Measurements from ENCODE around the gene ANO2. TPM values are rescaled to one million over a fixed set of nuclear protein-coding genes. Genes with fewer than 3 reads are reported as not detected.

The ANO2 gene
- total and polyA plus RNA-seq, 5 donors from 2014 or later: 0.10 TPM; not detected in 4

- H3K27me3 ChIP-seq (ENCODE audit: control insufficient read depth, insufficient read depth, low read length): peaks cover 3% of the 10 kb centered on the region
- Mint-ChIP-seq H3K4me3 (no peak overlapping the region), H3K27me3 (peaks cover 9% of the 10 kb centered on the region), H3K4me1 (peaks cover 0 to 5% (median 1%) of the 10 kb centered on the region in 4 donors), H3K9me3 (no peaks in the 10 kb centered on the region), H3K36me3 (no peaks in the 10 kb centered on the region), H3K27ac (no peak overlapping the region)
- H3K27ac ChIP-seq (ENCODE audit: insufficient read depth, low read length, poor library complexity, severe bottlenecking): no peak overlapping the region
- no peaks in the 10 kb centered on the region for H3K36me3 ChIP-seq (ENCODE audit: control insufficient read depth, insufficient read depth, low read length)
- H3K9me3 ChIP-seq (ENCODE audit: control insufficient read depth in 2 of 2, low read length in 2 of 2): no peaks in the 10 kb centered on the region
- H3K4me3 ChIP-seq (ENCODE audit: low read depth, low read length): no peak overlapping the region
- no peaks in the 10 kb centered on the region for H3K4me1 ChIP-seq (ENCODE audit: control insufficient read depth, insufficient read depth, low read length, poor library complexity, severe bottlenecking)
- ATAC-seq (ENCODE audit: low read depth in 2 of 2) (no peak), DNase-seq (no peak)
Measured at GRCh38 chr12:5963515-5963914, 18.5 kb upstream of the ANO2 start.

GRCh38 chr12:5960783-5961182 is 15.7 kb upstream of the ANO2 start:
- Mint-ChIP-seq H3K4me3 (no peak overlapping the region), H3K4me1 (peaks cover 0 to 5% (median 1%) of the 10 kb centered on the region in 4 donors), H3K36me3 (no peaks in the 10 kb centered on the region), H3K27me3 (peaks cover 16% of the 10 kb centered on the region), H3K9me3 (no peaks in the 10 kb centered on the region), H3K27ac (no peak overlapping the region)
- ATAC-seq (ENCODE audit: low read depth in 2 of 2) (no peak), DNase-seq (no peak)
- Histone ChIP-seq H3K4me3 (ENCODE audit: low read depth, low read length) (no peak overlapping the region), H3K27ac (ENCODE audit: insufficient read depth, low read length, poor library complexity, severe bottlenecking) (no peak overlapping the region), H3K27me3 (ENCODE audit: control insufficient read depth, insufficient read depth, low read length) (peaks cover 3% of the 10 kb centered on the region), H3K9me3 (ENCODE audit: control insufficient read depth in 2 of 2, low read length in 2 of 2) (no peaks in the 10 kb centered on the region), H3K4me1 (ENCODE audit: control insufficient read depth, insufficient read depth, low read length, poor library complexity, severe bottlenecking) (no peaks in the 10 kb centered on the region), H3K36me3 (ENCODE audit: control insufficient read depth, insufficient read depth, low read length) (no peaks in the 10 kb centered on the region)

- no peaks in the 10 kb centered on the region for H3K4me1 ChIP-seq (ENCODE audit: control insufficient read depth, insufficient read depth, low read length, poor library complexity, severe bottlenecking)
- H3K4me1 Mint-ChIP-seq: no peaks in the 10 kb centered on the region
- H3K36me3 ChIP-seq (ENCODE audit: control insufficient read depth, insufficient read depth, low read length): no peaks in the 10 kb centered on the region
- no peak overlapping the region for H3K27ac ChIP-seq (ENCODE audit: insufficient read depth, low read length, poor library complexity, severe bottlenecking)
- H3K9me3 ChIP-seq (ENCODE audit: control insufficient read depth in 2 of 2, low read length in 2 of 2): no peaks in the 10 kb centered on the region
- H3K9me3 Mint-ChIP-seq: peaks cover 0 to 6% (median 0%) of the 10 kb centered on the region in 7 donors
- peaks cover 8% of the 10 kb centered on the region for H3K27me3 ChIP-seq (ENCODE audit: control insufficient read depth, insufficient read depth, low read length)
- H3K27me3 Mint-ChIP-seq: peaks cover 36% of the 10 kb centered on the region
- H3K36me3 Mint-ChIP-seq: no peaks in the 10 kb centered on the region
- H3K27ac Mint-ChIP-seq: no peak overlapping the region
- no peak overlapping the region for H3K4me3 ChIP-seq (ENCODE audit: low read depth, low read length)
- no peak overlapping the region for H3K4me3 Mint-ChIP-seq
- no peak for DNase-seq
- ATAC-seq (ENCODE audit: low read depth in 2 of 2): no peak
Measured at GRCh38 chr12:5956987-5957386, 11.9 kb upstream of the ANO2 start.

DNA sequence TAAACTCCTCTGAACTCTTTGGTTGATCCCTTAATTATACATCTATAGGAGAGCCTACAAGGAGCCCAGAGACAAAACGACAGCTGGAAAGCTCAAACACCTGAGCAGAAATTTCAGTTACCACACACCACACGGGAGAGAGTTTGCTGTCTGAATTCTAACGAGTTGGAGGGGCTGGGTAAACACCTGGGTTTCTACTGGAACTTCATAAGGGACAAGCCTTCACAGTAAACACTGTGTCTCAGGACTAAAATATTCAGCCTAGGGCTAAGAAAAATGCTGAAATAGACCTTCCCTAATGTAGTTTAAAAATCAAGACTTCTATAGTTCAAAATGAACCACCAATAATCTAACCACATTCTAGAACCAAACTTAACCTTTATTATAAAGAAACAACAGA is 9.6 kb upstream of the ANO2 start:
- Histone ChIP-seq H3K4me1 (ENCODE audit: control insufficient read depth, insufficient read depth, low read length, poor library complexity, severe bottlenecking) (no peaks in the 10 kb centered on the region), H3K36me3 (ENCODE audit: control insufficient read depth, insufficient read depth, low read length) (no peaks in the 10 kb centered on the region), H3K9me3 (ENCODE audit: control insufficient read depth in 2 of 2, low read length in 2 of 2) (no peaks in the 10 kb centered on the region), H3K27ac (ENCODE audit: insufficient read depth, low read length, poor library complexity, severe bottlenecking) (no peak overlapping the region), H3K4me3 (ENCODE audit: low read depth, low read length) (no peak overlapping the region), H3K27me3 (ENCODE audit: control insufficient read depth, insufficient read depth, low read length) (peaks cover 12% of the 10 kb centered on the region)
- no peaks in the 10 kb centered on the region for H3K4me1 Mint-ChIP-seq
- H3K27ac Mint-ChIP-seq: no peak overlapping the region
- ATAC-seq (ENCODE audit: low read depth in 2 of 2) (no peak), DNase-seq (no peak)
- no peaks in the 10 kb centered on the region for H3K36me3 Mint-ChIP-seq
- H3K4me3 Mint-ChIP-seq: no peak overlapping the region
- peaks cover 43% of the 10 kb centered on the region for H3K27me3 Mint-ChIP-seq
- H3K9me3 Mint-ChIP-seq: peaks cover 0 to 6% (median 0%) of the 10 kb centered on the region in 7 donors

- peaks cover 0 to 6% (median 0%) of the 10 kb centered on the region in 7 donors for H3K9me3 Mint-ChIP-seq
- no peak overlapping the region for H3K4me3 Mint-ChIP-seq
- Histone ChIP-seq H3K36me3 (ENCODE audit: control insufficient read depth, insufficient read depth, low read length) (no peaks in the 10 kb centered on the region), H3K27me3 (ENCODE audit: control insufficient read depth, insufficient read depth, low read length) (peaks cover 13% of the 10 kb centered on the region), H3K4me1 (ENCODE audit: control insufficient read depth, insufficient read depth, low read length, poor library complexity, severe bottlenecking) (no peaks in the 10 kb centered on the region), H3K27ac (ENCODE audit: insufficient read depth, low read length, poor library complexity, severe bottlenecking) (no peak overlapping the region), H3K4me3 (ENCODE audit: low read depth, low read length) (no peak overlapping the region), H3K9me3 (ENCODE audit: control insufficient read depth in 2 of 2, low read length in 2 of 2) (no peaks in the 10 kb centered on the region)
- no peak overlapping the region for H3K27ac Mint-ChIP-seq
- no peaks in the 10 kb centered on the region for H3K4me1 Mint-ChIP-seq
- no peak for ATAC-seq (ENCODE audit: low read depth in 2 of 2)
- H3K36me3 Mint-ChIP-seq: no peaks in the 10 kb centered on the region
- DNase-seq: no peak
- peaks cover 49% of the 10 kb centered on the region for H3K27me3 Mint-ChIP-seq
Measured at GRCh38 chr12:5953835-5954586, 9.0 kb upstream of the ANO2 start.

GRCh38 chr12:5952031-5952430 is 7.0 kb upstream of the ANO2 start:
- no peaks in the 10 kb centered on the region for H3K4me1 ChIP-seq (ENCODE audit: control insufficient read depth, insufficient read depth, low read length, poor library complexity, severe bottlenecking)
- no peaks in the 10 kb centered on the region for H3K4me1 Mint-ChIP-seq
- H3K36me3 ChIP-seq (ENCODE audit: control insufficient read depth, insufficient read depth, low read length): no peaks in the 10 kb centered on the region
- no peak overlapping the region for H3K4me3 Mint-ChIP-seq
- ATAC-seq (ENCODE audit: low read depth in 2 of 2): no peak
- H3K9me3 Mint-ChIP-seq: peaks cover 0 to 7% (median 0%) of the 10 kb centered on the region in 7 donors
- DNase-seq: no peak
- no peak overlapping the region for H3K27ac ChIP-seq (ENCODE audit: insufficient read depth, low read length, poor library complexity, severe bottlenecking)
- H3K27ac Mint-ChIP-seq: no peak overlapping the region
- no peak overlapping the region for H3K4me3 ChIP-seq (ENCODE audit: low read depth, low read length)
- no peaks in the 10 kb centered on the region for H3K36me3 Mint-ChIP-seq
- H3K9me3 ChIP-seq (ENCODE audit: control insufficient read depth in 2 of 2, low read length in 2 of 2): no peaks in the 10 kb centered on the region
- H3K27me3 Mint-ChIP-seq: peaks cover 54% of the 10 kb centered on the region
- peaks cover 15% of the 10 kb centered on the region for H3K27me3 ChIP-seq (ENCODE audit: control insufficient read depth, insufficient read depth, low read length)

DNA sequence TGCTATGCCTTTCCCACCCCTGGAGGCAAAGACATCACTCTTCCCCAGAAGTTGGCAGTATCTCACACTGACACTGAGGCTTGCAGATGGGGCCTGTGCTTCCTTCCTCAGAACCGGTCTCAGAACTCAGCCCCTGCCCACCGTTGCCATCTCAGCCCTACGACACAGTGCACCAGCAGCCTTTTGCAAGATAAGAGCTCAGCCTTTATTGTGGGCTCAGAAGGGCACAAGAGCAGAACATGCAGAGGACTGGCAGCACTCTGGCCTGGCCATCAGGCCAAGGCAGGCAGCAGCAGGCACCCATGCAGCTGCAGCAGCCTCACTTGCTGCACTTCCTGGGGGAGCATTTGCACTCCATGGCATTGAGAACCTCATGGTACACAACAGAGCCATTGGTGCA is 3.6 kb upstream of the ANO2 start:
- no peak overlapping the region for H3K27ac Mint-ChIP-seq
- H3K27me3 Mint-ChIP-seq: peaks cover 75% of the 10 kb centered on the region
- peaks cover 37% of the 10 kb centered on the region for H3K27me3 ChIP-seq (ENCODE audit: control insufficient read depth, insufficient read depth, low read length)
- H3K4me1 Mint-ChIP-seq: peaks cover 0 to 2% (median 1%) of the 10 kb centered on the region in 4 donors
- no peak overlapping the region for H3K4me3 ChIP-seq (ENCODE audit: low read depth, low read length)
- no peaks in the 10 kb centered on the region for H3K9me3 ChIP-seq (ENCODE audit: control insufficient read depth in 2 of 2, low read length in 2 of 2)
- no peak overlapping the region for H3K27ac ChIP-seq (ENCODE audit: insufficient read depth, low read length, poor library complexity, severe bottlenecking)
- DNase-seq (no peak), ATAC-seq (ENCODE audit: low read depth in 2 of 2) (no peak)
- peaks cover 0 to 6% (median 0%) of the 10 kb centered on the region in 7 donors for H3K9me3 Mint-ChIP-seq
- no peaks in the 10 kb centered on the region for H3K36me3 ChIP-seq (ENCODE audit: control insufficient read depth, insufficient read depth, low read length)
- no peak overlapping the region for H3K4me3 Mint-ChIP-seq
- no peaks in the 10 kb centered on the region for H3K4me1 ChIP-seq (ENCODE audit: control insufficient read depth, insufficient read depth, low read length, poor library complexity, severe bottlenecking)
- H3K36me3 Mint-ChIP-seq: no peaks in the 10 kb centered on the region

DNA sequence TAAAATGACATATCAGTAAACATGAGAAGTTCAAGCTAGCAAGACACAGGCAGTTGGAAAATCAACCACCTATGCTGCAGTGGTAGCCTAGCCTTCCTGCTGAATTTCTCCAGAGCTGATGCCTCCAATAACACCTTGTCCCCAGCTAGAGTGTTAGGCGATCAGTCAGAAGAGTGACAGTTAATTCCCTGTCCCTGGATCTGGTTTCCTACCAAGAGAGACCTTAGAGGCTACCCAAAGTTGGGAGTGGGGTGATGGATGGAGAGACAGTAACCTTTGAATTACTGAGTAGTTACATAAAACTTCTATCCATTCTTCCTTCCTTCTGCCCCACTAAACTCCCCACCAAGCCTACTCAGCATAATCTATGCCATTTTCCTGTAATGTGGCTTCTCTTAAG is 1.9 kb upstream of the ANO2 start:
- H3K27ac Mint-ChIP-seq: no peak overlapping the region
- H3K4me3 ChIP-seq (ENCODE audit: low read depth, low read length): no peak overlapping the region
- DNase-seq: no peak
- H3K27ac ChIP-seq (ENCODE audit: insufficient read depth, low read length, poor library complexity, severe bottlenecking): no peak overlapping the region
- H3K4me3 Mint-ChIP-seq: no peak overlapping the region
- peaks cover 0 to 2% (median 1%) of the 10 kb centered on the region in 4 donors for H3K4me1 Mint-ChIP-seq
- H3K36me3 Mint-ChIP-seq: no peaks in the 10 kb centered on the region
- no peaks in the 10 kb centered on the region for H3K9me3 ChIP-seq (ENCODE audit: control insufficient read depth in 2 of 2, low read length in 2 of 2)
- peaks cover 72% of the 10 kb centered on the region for H3K27me3 Mint-ChIP-seq
- peaks cover 40% of the 10 kb centered on the region for H3K27me3 ChIP-seq (ENCODE audit: control insufficient read depth, insufficient read depth, low read length)
- H3K4me1 ChIP-seq (ENCODE audit: control insufficient read depth, insufficient read depth, low read length, poor library complexity, severe bottlenecking): no peaks in the 10 kb centered on the region
- no peak for ATAC-seq (ENCODE audit: low read depth in 2 of 2)
- H3K36me3 ChIP-seq (ENCODE audit: control insufficient read depth, insufficient read depth, low read length): no peaks in the 10 kb centered on the region
- H3K9me3 Mint-ChIP-seq: peaks cover 0 to 4% (median 0%) of the 10 kb centered on the region in 7 donors

Data from CD4-positive, CD25-positive, alpha-beta regulatory T cell (primary cell).